Measurements from ENCODE around the gene PAX7.
"Not testable (repeated sequence)": the region's sequence is repeated elsewhere in the genome, so short reads cannot be mapped to it uniquely, and the experiment has no call there.

Gene PAX7

GRCh38 chr1:18630511-18631495 lies at the start of gene PAX7:
Gene PAX7, plus strand, starts transcription at chr1:18630846. Its CDS starts 758 bp downstream, at chr1:18631604.
- no peak for DNase-seq (ENCODE audit: low read depth in 2 of 2)

- DNase-seq (ENCODE audit: low read depth in 2 of 2) = peak; percentile 37 to 49
Observed at GRCh38 chr1:18581420-18581880, 49.2 kb upstream of the PAX7 start.

GRCh38 chr1:18582890-18583289 lies 47.8 kb upstream of the PAX7 start:
- DNase-seq (ENCODE audit: low read depth in 2 of 2) = no peak

- DNase-seq (ENCODE audit: low read depth in 2 of 2) = no peak
Observed at GRCh38 chr1:18583326-18583941, 47.2 kb upstream of the PAX7 start.

GRCh38 chr1:18586016-18586415 lies 44.6 kb upstream of the PAX7 start:
- DNase-seq (ENCODE audit: low read depth in 2 of 2) = not testable (repeated sequence)

- DNase-seq (ENCODE audit: low read depth in 2 of 2) = no peak
Observed at GRCh38 chr1:18588093-18588492, 42.6 kb upstream of the PAX7 start.

GRCh38 chr1:18592368-18592767 lies 38.3 kb upstream of the PAX7 start:
- no peak for DNase-seq (ENCODE audit: low read depth in 2 of 2)

GRCh38 chr1:18597160-18598042 lies 33.2 kb upstream of the PAX7 start:
- peak; percentile 48 to 65 for DNase-seq (ENCODE audit: low read depth in 2 of 2)

- no peak for DNase-seq (ENCODE audit: low read depth in 2 of 2)
Observed at GRCh38 chr1:18599086-18599485, 31.6 kb upstream of the PAX7 start.

GRCh38 chr1:18599704-18600103 lies 30.9 kb upstream of the PAX7 start:
- no peak for DNase-seq (ENCODE audit: low read depth in 2 of 2)

- no peak for DNase-seq (ENCODE audit: low read depth in 2 of 2)
Observed at GRCh38 chr1:18602533-18603211, 28.0 kb upstream of the PAX7 start.

GRCh38 chr1:18603212-18603852 lies 27.3 kb upstream of the PAX7 start:
- DNase-seq (ENCODE audit: low read depth in 2 of 2) = no peak

- no peak for DNase-seq (ENCODE audit: low read depth in 2 of 2)
Observed at GRCh38 chr1:18606443-18607288, 24.0 kb upstream of the PAX7 start.

GRCh38 chr1:18607289-18607760 lies 23.3 kb upstream of the PAX7 start:
- DNase-seq (ENCODE audit: low read depth in 2 of 2) = no peak

GRCh38 chr1:18608534-18608933 lies 22.1 kb upstream of the PAX7 start:
- no peak for DNase-seq (ENCODE audit: low read depth in 2 of 2)

- DNase-seq (ENCODE audit: low read depth in 2 of 2) = no peak
Observed at GRCh38 chr1:18611311-18611710, 19.3 kb upstream of the PAX7 start.

GRCh38 chr1:18612073-18612472 lies 18.6 kb upstream of the PAX7 start:
- DNase-seq (ENCODE audit: low read depth in 2 of 2) = no peak

- DNase-seq (ENCODE audit: low read depth in 2 of 2) = no peak
Observed at GRCh38 chr1:18614069-18614735, 16.4 kb upstream of the PAX7 start.

Data from stimulated activated CD4-positive, alpha-beta T cell treated with anti-CD3 and anti-CD28 coated beads, Interleukin-4, amount 100 ng/mL, for 48 hours (primary cell).